Measurements from ENCODE around the gene IL11RA. TPM values are rescaled to one million over a fixed set of nuclear protein-coding genes. Genes with fewer than 3 reads are reported as not detected.
A peak's percentile ranks its signal among the peaks of the same experiment; 100 is the strongest.

Gene IL11RA
- total RNA-seq, 1 donor from 2014 or later, result 25.7 TPM

GRCh38 chr9:34615132-34615531, 36.9 kb upstream of the IL11RA start:
- Histone ChIP-seq H3K4me1 (peaks cover 33% of the 10 kb centered on the region), H3K4me3 (no peak overlapping the region), H3K27me3 (ENCODE audit: low read depth) (no peaks in the 10 kb centered on the region), H3K9me3 (no peaks in the 10 kb centered on the region), H3K36me3 (peaks cover 53% of the 10 kb centered on the region), H3K27ac (no peak overlapping the region)
- ATAC-seq (no peak), DNase-seq (no peak)
- TF ChIP-seq CTCF (IDR thresholded peaks at IDR 0.05), result no peak
- intact Hi-C loops (cut with DNase I), result no loop called here

DNA sequence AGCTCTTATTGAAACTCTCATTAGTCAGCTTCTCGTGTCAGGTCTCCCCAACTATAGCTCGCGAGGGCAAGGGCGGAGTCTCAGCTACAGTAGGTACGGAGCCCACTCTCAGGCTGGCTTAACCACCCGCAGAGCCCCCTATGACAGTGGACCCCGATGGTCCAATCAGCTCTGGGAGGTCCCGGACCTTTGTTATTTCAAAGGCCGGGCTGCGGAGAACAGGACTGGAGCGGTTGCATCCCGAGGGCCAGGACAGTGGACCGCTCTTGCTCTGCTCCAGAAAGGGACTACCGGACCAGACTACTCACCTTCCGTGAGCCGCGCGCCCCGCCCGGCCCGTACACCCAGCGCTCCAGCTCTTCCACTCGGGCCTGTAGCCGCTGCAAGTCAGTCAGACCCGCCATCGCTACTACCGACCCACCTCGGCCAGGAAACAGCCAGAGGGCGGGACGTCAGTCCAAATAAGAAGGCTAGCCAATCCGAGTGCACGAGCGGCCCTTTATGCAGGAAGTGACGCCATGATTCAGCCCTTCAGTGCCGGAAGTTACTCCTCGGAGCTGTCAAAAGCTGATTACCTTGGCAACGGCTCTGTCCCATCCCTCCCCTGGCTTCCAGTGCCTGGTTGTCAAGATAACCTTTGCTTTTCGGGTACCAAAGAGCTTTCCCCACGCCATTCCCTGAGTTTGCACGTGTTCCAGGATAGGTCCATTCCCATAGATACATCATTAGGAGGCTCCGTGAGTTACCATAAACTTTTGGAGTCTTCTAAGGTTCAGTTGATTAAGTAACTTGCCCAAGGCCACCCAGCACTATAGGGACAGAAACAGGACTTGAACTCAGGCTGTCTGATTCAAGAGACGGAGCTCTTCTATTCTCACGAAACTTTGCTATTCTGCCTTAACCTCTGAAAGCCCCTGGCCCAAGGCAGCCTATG, 31.7 kb upstream of the IL11RA start, which contains the start of gene DCTN3:
Gene DCTN3 (minus strand): TSS at position 435 of the 934 bp plus-strand sequence. CDS start 31 bp downstream, at position 404.
- intact Hi-C loops (cut with DNase I), result no loop called here
- TF ChIP-seq CTCF (IDR thresholded peaks at IDR 0.05), result no peak
- peak within 1 kb of the TSS; percentile 76 for H3K27ac ChIP-seq
- peaks cover 38% of the 10 kb centered on the region for H3K27me3 ChIP-seq (ENCODE audit: low read depth)
- ATAC-seq (peak; percentile 97 to 99), DNase-seq (peak; percentile 96)
- peak within 1 kb of the TSS; percentile 97 for H3K4me3 ChIP-seq
- peaks cover 23% of the 10 kb centered on the region for H3K4me1 ChIP-seq
- H3K36me3 ChIP-seq, result peaks cover 35% of the 10 kb centered on the region
- no peaks in the 10 kb centered on the region for H3K9me3 ChIP-seq

DNA sequence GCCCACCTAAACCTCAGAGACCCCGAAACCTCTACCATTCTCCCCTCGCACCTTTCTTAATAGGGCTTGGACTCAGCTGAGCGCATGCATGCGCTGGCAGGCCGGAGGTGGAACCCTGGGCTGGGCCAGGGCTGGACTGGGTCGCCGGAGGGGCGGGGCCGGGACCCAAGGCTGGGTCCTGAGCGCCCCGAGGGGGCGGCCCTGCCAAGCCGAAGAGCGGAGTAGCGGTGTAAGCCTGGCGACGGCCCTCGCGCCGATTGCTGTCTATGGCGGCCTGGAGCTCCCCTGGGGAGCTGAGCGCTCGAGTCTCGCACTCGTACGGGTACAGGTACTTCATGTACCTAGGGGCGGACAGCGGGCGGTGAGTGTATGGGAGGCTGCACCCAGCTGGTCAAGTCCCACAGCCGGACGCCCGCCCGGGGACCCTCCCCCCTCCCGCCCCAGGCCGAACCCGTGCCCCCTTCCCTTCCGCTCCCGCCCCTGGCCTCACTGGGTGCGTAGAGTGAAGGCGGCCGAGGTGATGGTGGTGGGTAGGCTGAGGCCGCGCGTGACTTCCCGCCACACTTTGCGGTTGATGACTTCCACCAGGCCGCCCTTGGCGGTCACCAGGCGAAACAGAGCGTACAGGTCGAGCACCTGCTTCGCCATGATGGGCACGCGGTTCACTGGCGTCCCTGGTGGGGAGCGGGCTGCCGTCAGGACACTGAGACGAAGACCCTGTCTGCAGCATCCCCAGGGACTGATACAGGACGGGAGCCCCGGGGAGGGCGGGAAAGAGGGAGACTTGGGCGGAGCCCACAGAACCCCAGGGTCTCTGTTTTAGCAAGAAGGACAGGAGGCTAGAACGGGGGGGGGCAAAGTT, 28.4 kb upstream of the IL11RA start:
- Histone ChIP-seq H3K27me3 (ENCODE audit: low read depth) (peaks cover 71% of the 10 kb centered on the region), H3K36me3 (peaks cover 2% of the 10 kb centered on the region), H3K4me3 (no peak overlapping the region), H3K9me3 (no peaks in the 10 kb centered on the region), H3K27ac (no peak overlapping the region), H3K4me1 (peaks cover 28% of the 10 kb centered on the region)
- no peak for ATAC-seq
- no peak for TF ChIP-seq CTCF (IDR thresholded peaks at IDR 0.05)
- intact Hi-C loops (cut with DNase I), result no loop called here
- DNase-seq, result no peak

- ATAC-seq (no peak), DNase-seq (no peak)
- intact Hi-C loops (cut with DNase I), result no loop called here
- H3K27ac ChIP-seq, result no peak overlapping the region
- H3K4me3 ChIP-seq, result no peak overlapping the region
- H3K9me3 ChIP-seq, result no peaks in the 10 kb centered on the region
- peaks cover 80% of the 10 kb centered on the region for H3K27me3 ChIP-seq (ENCODE audit: low read depth)
- no peaks in the 10 kb centered on the region for H3K36me3 ChIP-seq
- no peak for TF ChIP-seq CTCF (IDR thresholded peaks at IDR 0.05)
- peaks cover 24% of the 10 kb centered on the region for H3K4me1 ChIP-seq
These were observed 27.4 kb upstream of the IL11RA start for GRCh38 chr9:34624475-34625185.

GRCh38 chr9:34625186-34625486, 26.8 kb upstream of the IL11RA start:
- Histone ChIP-seq H3K4me3 (no peak overlapping the region), H3K4me1 (peaks cover 21% of the 10 kb centered on the region), H3K27ac (no peak overlapping the region), H3K27me3 (ENCODE audit: low read depth) (peaks cover 85% of the 10 kb centered on the region), H3K9me3 (no peaks in the 10 kb centered on the region), H3K36me3 (no peaks in the 10 kb centered on the region)
- intact Hi-C loops (cut with DNase I), result no loop called here
- no peak for TF ChIP-seq CTCF (IDR thresholded peaks at IDR 0.05)
- DNase-seq (no peak), ATAC-seq (no peak)

Measured in lower lobe of right lung (tissue), 2 donors.